PFSK-1 (cell line): ENCODE results near the gene CSPG4.

Experiments
- FOXP2 ChIP-seq: optimal IDR thresholded peaks from 2 replicates; pipeline ENCODE3; 2011; ENCODE audit warnings: borderline replicate concordance, control low read depth, inconsistent platforms; ENCODE audit not compliant: insufficient read depth; ENCODE audit errors: extremely low read length, extremely low read depth
- POLR2AphosphoS5 ChIP-seq: IDR thresholded peaks from 2 replicates; pipeline ENCODE4 v1.6.1; 2012; ENCODE audit warnings: low read depth, mild to moderate bottlenecking, control low read depth, low read length, moderate library complexity
- REST ChIP-seq, 2 experiments: IDR thresholded peaks; 2 replicates each; pipeline versions ENCODE4 v1.6.1 to v1.8.0; 2011 to 2012; ENCODE audit warnings: low read depth in 2 of 2, low read length in 2 of 2, control low read depth in 1 of 2, inconsistent platforms in 1 of 2, mild to moderate bottlenecking in 1 of 2, moderate library complexity in 1 of 2; ENCODE audit not compliant: insufficient read depth in 1 of 2
- SIN3A ChIP-seq: IDR thresholded peaks from 2 replicates; pipeline ENCODE4 v1.6.1; 2012; ENCODE audit warnings: mild to moderate bottlenecking, low read length, moderate library complexity, borderline replicate concordance; ENCODE audit not compliant: insufficient read depth
- TAF1 ChIP-seq: IDR thresholded peaks from 2 replicates; pipeline ENCODE4 v1.6.1; 2012; ENCODE audit warnings: low read length, control low read depth, borderline replicate concordance; ENCODE audit not compliant: insufficient read depth

The CSPG4 gene

GRCh38 chr15:75738014-75738646 lies 25.5 kb upstream of the CSPG4 start:
- no peak for TF ChIP-seq SIN3A
- TF ChIP-seq POLR2AphosphoS5: no peak
- TF ChIP-seq TAF1: no peak
- TF ChIP-seq FOXP2: no peak
- no peak for TF ChIP-seq REST (IDR thresholded peaks at IDR 0.05; ENCODE audit: insufficient read depth in 1 of 2, low read depth in 2 of 2, low read length in 2 of 2)

GRCh38 chr15:75736256-75736655 lies 23.6 kb upstream of the CSPG4 start:
- no peak for TF ChIP-seq SIN3A
- no peak for TF ChIP-seq POLR2AphosphoS5
- TF ChIP-seq TAF1: no peak
- TF ChIP-seq REST (IDR thresholded peaks at IDR 0.05; ENCODE audit: insufficient read depth in 1 of 2, low read depth in 2 of 2, low read length in 2 of 2): no peak
- no peak for TF ChIP-seq FOXP2

GRCh38 chr15:75733761-75734651 lies 21.4 kb upstream of the CSPG4 start:
- TF ChIP-seq FOXP2 (no peak), POLR2AphosphoS5 (no peak), TAF1 (no peak), SIN3A (no peak), REST (IDR thresholded peaks at IDR 0.05; ENCODE audit: insufficient read depth in 1 of 2, low read depth in 2 of 2, low read length in 2 of 2) (no peak)

- TF ChIP-seq POLR2AphosphoS5: no peak
- 0 out of 2 replicates have a peak, but pooled peaks have one; percentile 31 for TF ChIP-seq SIN3A
- no peak for TF ChIP-seq REST (IDR thresholded peaks at IDR 0.05; ENCODE audit: insufficient read depth in 1 of 2, low read depth in 2 of 2, low read length in 2 of 2)
- no peak for TF ChIP-seq TAF1
- TF ChIP-seq FOXP2: peak; percentile 2
These were observed 20.3 kb upstream of the CSPG4 start for GRCh38 chr15:75732809-75733451.
